K562 (cell line): ENCODE data around the gene CCDC106. TPM values are rescaled to one million over a fixed set of nuclear protein-coding genes. Genes with fewer than 3 reads are reported as not detected.

ENCODE experiments used
- ATAC-seq: fragments of 200-7000 bp; cut with Tn5 transposase; 3 replicates; pipeline ENCODE4 v1.9.1; 2020; ENCODE audit warnings: moderate library complexity
- BruUV-seq: library from RNA; stranded (reverse); fragments of 400-500 nt; replicated peaks from 2 replicates; lab custom pipeline; 2021; lab: Mats Ljungman, UMichigan
- CTCF ChIA-PET: fragments of 300-600 bp; formaldehyde crosslinking; extraction: SDS; loops from one replicate; lab custom pipeline; 2021; ENCODE audit warnings: low intra/inter-chr PET ratio; lab: Yijun Ruan, JAX
- POLR2A ChIA-PET: fragments of 300-600, 350-650 bp; sonication (Branson Sonifier 250); formaldehyde crosslinking; extraction: SDS; loops from one replicate; lab custom pipeline; 2021; ENCODE audit warnings: antibody characterized with exemption, inconsistent platforms; lab: Yijun Ruan, JAX
- DNase-seq, 4 experiments: peaks; one replicate each; pipeline versions ENCODE4 v3.0.0 to v3.0.0-alpha.2; 2011 to 2018; ENCODE audit warnings: low spot score in 3 of 4, mixed read lengths in 3 of 4; ENCODE audit errors: extremely low read depth in 1 of 4
- FAIRE-seq: peaks from 2 replicates; lab custom pipeline; 2011; peaks lifted over from hg19 to GRCh38; lab: Jason Lieb, UNC
- H2AFZ ChIP-seq: 2 replicates; pipeline ENCODE4 v1.6.0; 2011; ENCODE audit warnings: low read depth, low read length, control low read depth, inconsistent platforms
- H3K27ac ChIP-seq: fragments of 200-600 bp; 3 replicates; pipeline ENCODE4 v1.8.0; 2011; ENCODE audit warnings: low read depth, mild to moderate bottlenecking, control low read depth, inconsistent platforms, low read length, moderate library complexity, mixed read lengths; ENCODE audit errors: extremely low read depth
- H3K27me3 ChIP-seq, 2 experiments: fragments of 300-600 bp in 1 of 2; 2 replicates in 1 of 2; 3 replicates in 1 of 2; pipeline versions ENCODE4 v1.6.0 to v1.8.0; 2011; ENCODE audit warnings: inconsistent platforms in 2 of 2, low read length in 2 of 2, mild to moderate bottlenecking in 1 of 2, mixed read lengths in 1 of 2, moderate library complexity in 1 of 2; ENCODE audit not compliant: control insufficient read depth in 2 of 2, insufficient read depth in 2 of 2
- H3K36me3 ChIP-seq: fragments of 300-600 bp; 3 replicates; pipeline ENCODE4 v1.8.0; 2011; ENCODE audit warnings: mild to moderate bottlenecking, low read length, inconsistent platforms; ENCODE audit not compliant: control insufficient read depth, insufficient read depth
- H3K4me1 ChIP-seq, 2 experiments: fragments of 200-600 bp in 1 of 2; replicated peaks in 1 of 2; 2 replicates in 1 of 2; 3 replicates in 1 of 2; pipeline versions ENCODE4 v1.5.1 to v1.8.0; 2011; ENCODE audit warnings: inconsistent platforms in 2 of 2, low read length in 2 of 2, mild to moderate bottlenecking in 1 of 2, mixed read lengths in 1 of 2, moderate library complexity in 1 of 2; ENCODE audit not compliant: control insufficient read depth in 2 of 2, insufficient read depth in 2 of 2
- H3K4me2 ChIP-seq: 2 replicates; pipeline ENCODE4 v1.6.1; 2011; ENCODE audit warnings: low read length, control low read depth, inconsistent platforms, mixed read lengths; ENCODE audit not compliant: insufficient read depth
- H3K4me3 ChIP-seq: fragments of 200-600 bp; sonication (generic), shearing (Covaris generic); 2 replicates; pipeline ENCODE4 v1.5.1; 2016; ENCODE audit warnings: control low read depth, inconsistent platforms
- H3K79me2 ChIP-seq: fragments of 200-600 bp; 3 replicates; pipeline ENCODE4 v1.8.0; 2011; ENCODE audit warnings: low read length, inconsistent platforms; ENCODE audit not compliant: control insufficient read depth, insufficient read depth
- H3K9ac ChIP-seq, 2 experiments: 2 replicates each; pipeline versions ENCODE4 v1.6.0 to v1.6.1; 2011; ENCODE audit warnings: low read depth in 2 of 2, low read length in 2 of 2, control low read depth in 1 of 2, inconsistent platforms in 1 of 2, mild to moderate bottlenecking in 1 of 2, mixed read lengths in 1 of 2; ENCODE audit not compliant: insufficient read depth in 1 of 2
- H3K9me1 ChIP-seq: one replicate; pipeline ENCODE4 v1.6.0; 2011; ENCODE audit warnings: inconsistent platforms, mild to moderate bottlenecking, low read length, moderate library complexity; ENCODE audit not compliant: control insufficient read depth, insufficient read depth
- H3K9me3 ChIP-seq: replicated peaks from 2 replicates; pipeline ENCODE4 v1.5.1; 2011; ENCODE audit warnings: low read depth, low read length, inconsistent platforms; ENCODE audit not compliant: control insufficient read depth, insufficient read depth
- H4K20me1 ChIP-seq: replicated peaks from 2 replicates; pipeline ENCODE4 v1.6.1; 2011; ENCODE audit warnings: low read length, inconsistent platforms, mixed read lengths; ENCODE audit not compliant: control insufficient read depth, insufficient read depth
- PRMT5 ChIP-seq: sonication (generic); formaldehyde crosslinking; IDR thresholded peaks from 2 replicates; pipeline ENCODE4 v1.5.0; 2020; ENCODE audit warnings: missing genetic modification reagents
- ZNF395 ChIP-seq: fragments of 200-800 bp; sonication (Bioruptor generic); IDR thresholded peaks from 2 replicates; pipeline ENCODE4 v1.6.1; 2017; ENCODE audit warnings: missing genetic modification characterization, missing compliant biosample characterization
- ZNF57 ChIP-seq: fragments of 450-650 bp; formaldehyde crosslinking; IDR thresholded peaks from 2 replicates; pipeline ENCODE4 v1.4.0; 2020; ENCODE audit warnings: mild to moderate bottlenecking, moderate library complexity
- WGBS: fragments of 100-300 bp; shearing (Covaris generic); methylation state at CpG from one replicate; pipeline ENCODE4 v1.1.6; 2016; ENCODE audit warnings: low coverage, mixed read lengths; ENCODE audit not compliant: insufficient coverage; ENCODE audit errors: missing lambda C conversion rate; 5-methylcytosine and 5-hydroxymethylcytosine counted together
- in situ Hi-C: fragments of 300-500 bp; cut with MboI; formaldehyde crosslinking; loops from 4 replicates; pipeline ENCODE4 v1.15.0; 2018; ENCODE audit warnings: inconsistent platforms, mixed read lengths
- intact Hi-C: fragments of 100-400 bp; cut with micrococcal nuclease; formaldehyde crosslinking; loops from 2 replicates; pipeline ENCODE4 v1.14.2; 2022
- polyA plus RNA-seq, 8 experiments: library from polyadenylated mRNA; depleted of rRNA in 4 of 8; stranded (reverse) in 5 of 8; unstranded in 3 of 8; fragments of >200 nt; fragmentation: Nextera tagmentation in 2 of 8; fragmentation: Illumina TruSeq in 1 of 8; extraction: Ambion mirVana in 2 of 8; extraction: Trizol in 1 of 8; gene quantifications; 2 replicates each; pipeline versions ENCODE4 v1.2.1 to v1.2.3, GENCODE V29; 2011 to 2014; ENCODE audit warnings: inconsistent platforms in 1 of 8, missing spikeins in 1 of 8
- total RNA-seq, 7 experiments: library from RNA; depleted of rRNA in 6 of 7; stranded (reverse); fragments of >200 nt in 6 of 7; fragmentation: Illumina TruSeq in 2 of 7; extraction: Trizol in 2 of 7; gene quantifications; 2 replicates each; pipeline versions ENCODE4 v1.2.1 to v1.2.3, GENCODE V29; 2011 to 2021; ENCODE audit warnings: low replicate concordance in 1 of 7
- TF ChIP-seq, protein P1 (sequence below): fragments of 450-650 bp; formaldehyde crosslinking; IDR thresholded peaks from 2 replicates; pipeline ENCODE4 v1.4.0; 2020; ENCODE audit warnings: mild to moderate bottlenecking, moderate library complexity

The CCDC106 gene
- total and polyA plus RNA-seq, 9 of the 15 experiments (the other 6 are each of a cell fraction or from before 2014, with no cell fraction given): 0.10 to 27.5 (median 15.0) TPM; not detected in 1

GRCh38 chr19:55660404-55660803, 12.4 kb downstream of the CCDC106 start:
- FAIRE-seq (no peak), DNase-seq (no peak), ATAC-seq (no peak)
- Histone ChIP-seq H3K4me2 (no peak overlapping the region), H3K36me3 (peaks cover 97% of the 10 kb centered on the region), H3K9ac (no peak overlapping the region), H3K4me3 (no peak overlapping the region), H3K27ac (no peak overlapping the region), H4K20me1 (peaks cover 67% of the 10 kb centered on the region), H3K4me1 (peaks cover 20 to 21% of the 10 kb centered on the region in 2 experiments; a peak in 4 of 5 replicates), H3K27me3 (no peaks in the 10 kb centered on the region), H3K9me3 (no peaks in the 10 kb centered on the region), H3K79me2 (peaks cover 91% of the 10 kb centered on the region), H3K9me1 (peaks cover 10% of the 10 kb centered on the region), H2AFZ (no peak overlapping the region)
- TF ChIP-seq ZNF395 (CRISPR knock-in tag): no peak
- no peak for TF ChIP-seq PRMT5 (CRISPR knock-in tag)
- TF ChIP-seq, protein P1, sequence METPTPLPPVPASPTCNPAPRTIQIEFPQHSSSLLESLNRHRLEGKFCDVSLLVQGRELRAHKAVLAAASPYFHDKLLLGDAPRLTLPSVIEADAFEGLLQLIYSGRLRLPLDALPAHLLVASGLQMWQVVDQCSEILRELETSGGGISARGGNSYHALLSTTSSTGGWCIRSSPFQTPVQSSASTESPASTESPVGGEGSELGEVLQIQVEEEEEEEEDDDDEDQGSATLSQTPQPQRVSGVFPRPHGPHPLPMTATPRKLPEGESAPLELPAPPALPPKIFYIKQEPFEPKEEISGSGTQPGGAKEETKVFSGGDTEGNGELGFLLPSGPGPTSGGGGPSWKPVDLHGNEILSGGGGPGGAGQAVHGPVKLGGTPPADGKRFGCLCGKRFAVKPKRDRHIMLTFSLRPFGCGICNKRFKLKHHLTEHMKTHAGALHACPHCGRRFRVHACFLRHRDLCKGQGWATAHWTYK (CRISPR knock-in tag): no peak
- no peak for TF ChIP-seq ZNF57 (CRISPR knock-in tag)
- ChIA-PET POLR2A (interaction anchor here (0.6 kb wide), 1 partner anchor 483 kb away, joined by 3 read pairs; no protein-coding TSS in a partner anchor), CTCF (no interaction called here)
- in situ Hi-C loops: no loop called here
- 97% methylated on average over 5 of the region's 12 CpGs for WGBS
- intact Hi-C loops: no loop called here
- no TSS peak for BruUV-seq
